SK-N-MC (cell line): ENCODE measurements around the gene UNC13C.

ENCODE experiments used
- EZH2 ChIP-seq: fragments of 200-600 bp; sonication (generic); IDR thresholded peaks from one replicate; pipeline ENCODE4 v1.6.1; 2017; ENCODE audit warnings: antibody characterized with exemption
- POLR2AphosphoS5 ChIP-seq: IDR thresholded peaks from 2 replicates; pipeline ENCODE4 v1.6.1; 2012; ENCODE audit warnings: mild to moderate bottlenecking, low read depth, low read length, borderline replicate concordance

- TF ChIP-seq EZH2 (no peak), POLR2AphosphoS5 (no peak)
These were observed 228.5 kb downstream of the UNC13C start for GRCh38 chr15:54206586-54207321.
